WTC11 (cell line): Measurements from ENCODE around the gene IQCF5. TPM values are rescaled to one million over a fixed set of nuclear protein-coding genes. Genes with fewer than 3 reads are reported as not detected.

Source experiments
- ATAC-seq: fragments of 200-7000 bp; cut with Tn5 transposase; 2 replicates; pipeline ENCODE4 v1.10.0; 2021; ENCODE audit warnings: mild to moderate bottlenecking, moderate library complexity
- CTCF ChIA-PET: fragments of 300-600 bp; sonication (Branson Sonifier 250); formaldehyde crosslinking; loops from one replicate; lab custom pipeline; 2021; ENCODE audit warnings: antibody characterized with exemption; lab: Charles Lee
- POLR2A ChIA-PET: fragments of 350-600 bp; sonication (Branson Sonifier 250); formaldehyde crosslinking; loops from one replicate; lab custom pipeline; 2021; ENCODE audit warnings: antibody characterized with exemption; lab: Charles Lee
- DNase-seq: peaks from one replicate; pipeline ENCODE4 v3.0.0; 2021; ENCODE audit warnings: low spot score
- H3K27ac Mint-ChIP-seq: 2 replicates; pipeline ENCODE4 v1.8.0; 2021; ENCODE audit warnings: mixed read lengths
- H3K27me3 Mint-ChIP-seq: 2 replicates; pipeline ENCODE4 v1.8.0; 2021; ENCODE audit warnings: low read depth, mild to moderate bottlenecking, moderate library complexity, mixed read lengths
- H3K36me3 Mint-ChIP-seq: 2 replicates; pipeline ENCODE4 v1.8.0; 2021; ENCODE audit warnings: mixed read lengths
- H3K4me1 Mint-ChIP-seq: 2 replicates; pipeline ENCODE4 v1.8.0; 2022; ENCODE audit warnings: mixed read lengths
- H3K4me3 Mint-ChIP-seq: 2 replicates; pipeline ENCODE4 v1.8.0; 2021; ENCODE audit warnings: mild to moderate bottlenecking, moderate library complexity, mixed read lengths
- H3K9me3 Mint-ChIP-seq: 2 replicates; pipeline ENCODE4 v1.8.0; 2021; ENCODE audit warnings: mixed read lengths
- AFF4 ChIP-seq: sonication (generic); formaldehyde crosslinking; IDR thresholded peaks from 2 replicates; pipeline ENCODE4 v1.8.1; 2023; ENCODE audit warnings: mild to moderate bottlenecking, missing genetic modification reagents, borderline replicate concordance
- ATF6 ChIP-seq: sonication (generic); formaldehyde crosslinking; IDR thresholded peaks from 2 replicates; pipeline ENCODE4 v1.8.1; 2023; ENCODE audit warnings: mild to moderate bottlenecking, missing genetic modification reagents
- CDX4 ChIP-seq: fragments of 250-450 bp; sonication (Bioruptor Pico); IDR thresholded peaks from 2 replicates; pipeline ENCODE4 v1.9.0; 2021; ENCODE audit warnings: moderate library complexity, mild to moderate bottlenecking, inconsistent platforms, borderline replicate concordance
- CREB1 ChIP-seq: sonication (generic); formaldehyde crosslinking; IDR thresholded peaks from 2 replicates; pipeline ENCODE4 v1.8.0; 2023; ENCODE audit warnings: mild to moderate bottlenecking, missing genetic modification reagents
- E2F5 ChIP-seq: sonication (generic); formaldehyde crosslinking; IDR thresholded peaks from 2 replicates; pipeline ENCODE4 v1.8.1; 2022; ENCODE audit warnings: mild to moderate bottlenecking, moderate library complexity, missing genetic modification reagents
- ERG ChIP-seq: fragments of 250-450 bp; sonication (Bioruptor Pico); IDR thresholded peaks from 2 replicates; pipeline ENCODE4 v1.8.0; 2021; ENCODE audit warnings: mild to moderate bottlenecking
- NFE2L1 ChIP-seq: sonication (generic); formaldehyde crosslinking; IDR thresholded peaks from 2 replicates; pipeline ENCODE4 v1.8.1; 2023; ENCODE audit warnings: missing genetic modification reagents
- RELA ChIP-seq: sonication (generic); formaldehyde crosslinking; IDR thresholded peaks from 2 replicates; pipeline ENCODE4 v1.8.1; 2022; ENCODE audit warnings: missing genetic modification reagents, mild to moderate bottlenecking, borderline replicate concordance
- RORB ChIP-seq: fragments of 250-450 bp; sonication (Bioruptor Pico); IDR thresholded peaks from 2 replicates; pipeline ENCODE4 v1.9.0; 2021; ENCODE audit warnings: mild to moderate bottlenecking
- STAT6 ChIP-seq: sonication (generic); formaldehyde crosslinking; conservative IDR thresholded peaks from 2 replicates; pipeline ENCODE4 v1.8.1; 2023; ENCODE audit warnings: mild to moderate bottlenecking, low read depth, missing genetic modification reagents, moderate library complexity
- ZNF219 ChIP-seq: sonication (generic); formaldehyde crosslinking; IDR thresholded peaks from 2 replicates; pipeline ENCODE4 v1.8.0; 2023; ENCODE audit warnings: missing genetic modification reagents, mild to moderate bottlenecking, borderline replicate concordance
- ZNF281 ChIP-seq: sonication (generic); formaldehyde crosslinking; IDR thresholded peaks from 2 replicates; pipeline ENCODE4 v1.8.0; 2023; ENCODE audit warnings: mild to moderate bottlenecking, missing genetic modification reagents
- ZNF416 ChIP-seq: fragments of 250-450 bp; sonication (Bioruptor Pico); IDR thresholded peaks from 2 replicates; pipeline ENCODE4 v1.9.0; 2021; ENCODE audit warnings: mild to moderate bottlenecking, inconsistent platforms
- ZNF423 ChIP-seq: fragments of 250-450 bp; sonication (Bioruptor Pico); IDR thresholded peaks from 2 replicates; pipeline ENCODE4 v2.1.2; 2022; ENCODE audit warnings: mild to moderate bottlenecking, moderate library complexity
- ZNF512 ChIP-seq: sonication (generic); formaldehyde crosslinking; IDR thresholded peaks from 2 replicates; pipeline ENCODE4 v1.8.1; 2022; ENCODE audit warnings: missing genetic modification reagents, borderline replicate concordance
- ZSCAN18 ChIP-seq: fragments of 250-450 bp; sonication (Bioruptor Pico); IDR thresholded peaks from 2 replicates; pipeline ENCODE4 v2.1.2; 2022; ENCODE audit warnings: mild to moderate bottlenecking, moderate library complexity
- total RNA-seq: library from RNA; stranded (reverse); gene quantifications from 3 replicates; pipeline ENCODE4 v1.2.3, GENCODE V29; 2021

IQCF5 gene
- total RNA-seq, 1 experiment from 2014 or later: not detected

GRCh38 chr3:51836606-51837005, 38.8 kb downstream of the IQCF5 start:
- H3K27ac Mint-ChIP-seq: no peak overlapping the region
- peaks cover 6% of the 10 kb centered on the region for H3K36me3 Mint-ChIP-seq
- ATAC-seq: no peak
- no peak for TF ChIP-seq RORB (CRISPR knock-in tag)
- no peak for TF ChIP-seq ZNF423 (CRISPR knock-in tag)
- no peak for TF ChIP-seq CDX4 (CRISPR knock-in tag)
- no peak for TF ChIP-seq ZNF219 (CRISPR knock-in tag)
- TF ChIP-seq ZSCAN18 (CRISPR knock-in tag): no peak
- TF ChIP-seq, all 79 proteins: peak for 0
- DNase-seq: no peak
- no peak overlapping the region for H3K4me3 Mint-ChIP-seq
- POLR2A ChIA-PET: no interaction called here
- peaks cover 24% of the 10 kb centered on the region for H3K9me3 Mint-ChIP-seq
- H3K27me3 Mint-ChIP-seq: peaks cover 7% of the 10 kb centered on the region; the same call in 1 of the 2 replicates
- H3K4me1 Mint-ChIP-seq: no peaks in the 10 kb centered on the region
- CTCF ChIA-PET: interaction anchor here (2.2 kb wide), 1 partner anchor 17 kb away, joined by 9 read pairs; no protein-coding TSS in a partner anchor

GRCh38 chr3:51830836-51831385, 44.5 kb downstream of the IQCF5 start:
- ChIA-PET POLR2A (interaction anchor here (1.1 kb wide), 1 partner anchor 45 kb away, joined by 3 read pairs; no protein-coding TSS in a partner anchor), CTCF (no interaction called here)
- peaks cover 51% of the 10 kb centered on the region for H3K9me3 Mint-ChIP-seq
- H3K4me1 Mint-ChIP-seq: peaks cover 3% of the 10 kb centered on the region; the same call in 1 of the 2 replicates
- peaks cover 23% of the 10 kb centered on the region for H3K36me3 Mint-ChIP-seq
- ATAC-seq (no peak), DNase-seq (no peak)
- H3K27ac Mint-ChIP-seq: no peak overlapping the region
- H3K27me3 Mint-ChIP-seq: peaks cover 2% of the 10 kb centered on the region
- no peak overlapping the region for H3K4me3 Mint-ChIP-seq
- TF ChIP-seq ERG (CRISPR knock-in tag): no peak
- no peak for TF ChIP-seq CREB1 (CRISPR knock-in tag)
- TF ChIP-seq ZNF416 (CRISPR knock-in tag): no peak
- no peak for TF ChIP-seq RELA (CRISPR knock-in tag)
- TF ChIP-seq E2F5: no peak
- TF ChIP-seq AFF4: no peak
- TF ChIP-seq ZNF281 (CRISPR knock-in tag): no peak
- no peak for TF ChIP-seq ZNF512 (CRISPR knock-in tag)
- TF ChIP-seq STAT6 (CRISPR knock-in tag): no peak
- no peak for TF ChIP-seq NFE2L1 (CRISPR knock-in tag)
- TF ChIP-seq ATF6 (CRISPR knock-in tag): no peak
